Effector memory CD4-positive, alpha-beta T cell (primary cell): ENCODE data around the gene ABHD14A.

Experiments
- DNase-seq, 3 donors: peaks; one replicate each; pipeline ENCODE4 v3.0.0-alpha.2; 2020
- H3K27ac ChIP-seq: 2 replicates; pipeline ENCODE4 v1.7.0; 2013; ENCODE audit warnings: mild to moderate bottlenecking, low read length, moderate library complexity; ENCODE audit not compliant: insufficient read depth, poor library complexity, severe bottlenecking
- H3K27me3 ChIP-seq: replicated peaks from 2 replicates; pipeline ENCODE4 v1.7.0; 2013; ENCODE audit warnings: mild to moderate bottlenecking, low read length; ENCODE audit not compliant: insufficient read depth, control insufficient read depth, poor library complexity, severe bottlenecking
- H3K36me3 ChIP-seq: 2 replicates; pipeline ENCODE4 v1.7.0; 2013; ENCODE audit warnings: mild to moderate bottlenecking, low read length, moderate library complexity; ENCODE audit not compliant: control insufficient read depth, insufficient read depth
- H3K4me1 ChIP-seq: 2 replicates; pipeline ENCODE4 v1.7.0; 2013; ENCODE audit warnings: low read length, mild to moderate bottlenecking; ENCODE audit not compliant: control insufficient read depth, insufficient read depth, poor library complexity, severe bottlenecking
- H3K4me3 ChIP-seq: 2 replicates; pipeline ENCODE4 v1.7.0; 2013; ENCODE audit warnings: low read length, low read depth, mild to moderate bottlenecking; ENCODE audit not compliant: insufficient read depth, poor library complexity, severe bottlenecking
- H3K9me3 ChIP-seq: 2 replicates; pipeline ENCODE4 v1.7.0; 2013; ENCODE audit warnings: mild to moderate bottlenecking, low read length, moderate library complexity; ENCODE audit not compliant: control insufficient read depth

ABHD14A gene

GRCh38 chr3:51966486-51966885 is 8.4 kb upstream of the ABHD14A start:
- Histone ChIP-seq H3K36me3 (no peaks in the 10 kb centered on the region), H3K4me1 (peaks cover 16% of the 10 kb centered on the region), H3K4me3 (peak overlapping the region; percentile 53), H3K27ac (peak overlapping the region; percentile 55), H3K9me3 (no peaks in the 10 kb centered on the region), H3K27me3 (no peaks in the 10 kb centered on the region)
- no peak for DNase-seq

- DNase-seq: no peak
- peaks cover 16% of the 10 kb centered on the region for H3K4me1 ChIP-seq
- no peaks in the 10 kb centered on the region for H3K27me3 ChIP-seq
These were observed 7.9 kb upstream of the ABHD14A start for GRCh38 chr3:51966922-51967383.

GRCh38 chr3:51967384-51968169 is 7.3 kb upstream of the ABHD14A start, which contains the start of gene PCBP4:
Gene PCBP4 (minus strand): TSS chr3:51967454. CDS start chr3:51961240, 6,214 bp downstream.
- H3K27me3 ChIP-seq: no peaks in the 10 kb centered on the region
- no peaks in the 10 kb centered on the region for H3K9me3 ChIP-seq
- peak within 1 kb of the TSS; percentile 53 for H3K4me3 ChIP-seq
- peaks cover 16% of the 10 kb centered on the region for H3K4me1 ChIP-seq
- no peaks in the 10 kb centered on the region for H3K36me3 ChIP-seq
- DNase-seq: peak in 2 of 3 donors; percentile 28 to 31
- peak within 1 kb of the TSS; percentile 55 for H3K27ac ChIP-seq

More at GRCh38 chr3:51966922-51967383, 7.9 kb upstream of the ABHD14A start:
- Histone ChIP-seq H3K4me3 (peak overlapping the region; percentile 53), H3K27ac (peak overlapping the region; percentile 55), H3K36me3 (no peaks in the 10 kb centered on the region), H3K9me3 (no peaks in the 10 kb centered on the region)

- no peaks in the 10 kb centered on the region for H3K9me3 ChIP-seq
- H3K4me1 ChIP-seq: peaks cover 16% of the 10 kb centered on the region
- no peak for DNase-seq
- H3K4me3 ChIP-seq: peak overlapping the region; percentile 48
- no peaks in the 10 kb centered on the region for H3K36me3 ChIP-seq
- no peaks in the 10 kb centered on the region for H3K27me3 ChIP-seq
- H3K27ac ChIP-seq: peak overlapping the region; percentile 44
These were observed 6.6 kb upstream of the ABHD14A start for GRCh38 chr3:51968170-51968775.

GRCh38 chr3:51968883-51969678 is 5.8 kb upstream of the ABHD14A start:
- peaks cover 18% of the 10 kb centered on the region for H3K4me1 ChIP-seq
- no peak overlapping the region for H3K4me3 ChIP-seq
- no peaks in the 10 kb centered on the region for H3K36me3 ChIP-seq
- no peaks in the 10 kb centered on the region for H3K9me3 ChIP-seq
- no peaks in the 10 kb centered on the region for H3K27me3 ChIP-seq
- DNase-seq: no peak
- no peak overlapping the region for H3K27ac ChIP-seq

- DNase-seq: no peak
These were observed 5.0 kb upstream of the ABHD14A start for GRCh38 chr3:51969841-51970240.

GRCh38 chr3:51970606-51971300 is 4.1 kb upstream of the ABHD14A start:
- no peaks in the 10 kb centered on the region for H3K9me3 ChIP-seq
- H3K27ac ChIP-seq: no peak overlapping the region
- H3K27me3 ChIP-seq: no peaks in the 10 kb centered on the region
- H3K4me3 ChIP-seq: no peak overlapping the region
- peaks cover 23% of the 10 kb centered on the region for H3K4me1 ChIP-seq
- no peak for DNase-seq
- H3K36me3 ChIP-seq: no peaks in the 10 kb centered on the region

More at GRCh38 chr3:51969841-51970240, 5.0 kb upstream of the ABHD14A start:
- Histone ChIP-seq H3K27me3 (no peaks in the 10 kb centered on the region), H3K4me1 (peaks cover 23% of the 10 kb centered on the region), H3K4me3 (no peak overlapping the region), H3K36me3 (no peaks in the 10 kb centered on the region), H3K27ac (no peak overlapping the region), H3K9me3 (no peaks in the 10 kb centered on the region)

- Histone ChIP-seq H3K9me3 (no peaks in the 10 kb centered on the region), H3K27me3 (no peaks in the 10 kb centered on the region), H3K4me1 (peaks cover 17% of the 10 kb centered on the region), H3K36me3 (no peaks in the 10 kb centered on the region), H3K4me3 (no peak overlapping the region), H3K27ac (no peak overlapping the region)
- DNase-seq: no peak
These were observed 3.5 kb upstream of the ABHD14A start for GRCh38 chr3:51971350-51971749.

- peak overlapping the region; percentile 64 for H3K27ac ChIP-seq
- H3K4me3 ChIP-seq: peak overlapping the region; percentile 94
- no peak for DNase-seq
- no peaks in the 10 kb centered on the region for H3K9me3 ChIP-seq
- H3K36me3 ChIP-seq: no peaks in the 10 kb centered on the region
- peaks cover 12% of the 10 kb centered on the region for H3K4me1 ChIP-seq
- H3K27me3 ChIP-seq: no peaks in the 10 kb centered on the region
These were observed 444 bp upstream of the ABHD14A start for GRCh38 chr3:51974277-51974962.
